ENCODE results near the gene CDC42SE2.
"Not testable (repeated sequence)": the region's sequence is repeated elsewhere in the genome, so short reads cannot be mapped to it uniquely, and the experiment has no call there.

CDC42SE2 gene

DNA sequence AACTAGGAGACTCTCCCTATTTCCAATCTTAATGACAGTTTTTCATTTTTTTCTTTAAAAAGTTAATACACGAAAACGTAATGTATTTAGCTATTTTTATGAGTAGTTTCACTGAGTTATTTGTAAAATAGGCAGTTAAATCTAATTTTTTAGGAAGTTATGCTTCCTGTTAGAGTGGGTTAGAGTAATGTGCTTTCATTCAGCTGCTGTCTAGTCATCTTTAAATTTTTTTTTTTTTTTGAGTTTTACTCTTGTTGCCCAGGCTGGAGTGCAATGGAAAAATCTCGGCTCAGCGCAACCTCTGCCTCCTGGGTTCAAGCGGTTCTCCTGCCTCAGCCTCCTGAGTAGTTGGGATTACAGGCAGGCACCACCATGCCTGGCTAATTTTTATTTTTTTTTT lies 34.0 kb downstream of the CDC42SE2 start:
- Histone ChIP-seq H3K4me3 (ENCODE audit: low read depth, low read length) (no peak overlapping the region), H3K27me3 (ENCODE audit: control insufficient read depth, insufficient read depth, low read length) (no peaks in the 10 kb centered on the region), H3K9me3 (ENCODE audit: control insufficient read depth, insufficient read depth, low read depth, low read length) (no peaks in the 10 kb centered on the region; the same call in 1 of the 2 replicates), H3K27ac (ENCODE audit: low read depth, low read length) (no peak overlapping the region), H3K4me1 (ENCODE audit: control insufficient read depth, insufficient read depth, low read length) (no peaks in the 10 kb centered on the region), H3K36me3 (ENCODE audit: control insufficient read depth, insufficient read depth, low read length) (no peaks in the 10 kb centered on the region), H3K9ac (ENCODE audit: low read length) (no peak overlapping the region)

DNA sequence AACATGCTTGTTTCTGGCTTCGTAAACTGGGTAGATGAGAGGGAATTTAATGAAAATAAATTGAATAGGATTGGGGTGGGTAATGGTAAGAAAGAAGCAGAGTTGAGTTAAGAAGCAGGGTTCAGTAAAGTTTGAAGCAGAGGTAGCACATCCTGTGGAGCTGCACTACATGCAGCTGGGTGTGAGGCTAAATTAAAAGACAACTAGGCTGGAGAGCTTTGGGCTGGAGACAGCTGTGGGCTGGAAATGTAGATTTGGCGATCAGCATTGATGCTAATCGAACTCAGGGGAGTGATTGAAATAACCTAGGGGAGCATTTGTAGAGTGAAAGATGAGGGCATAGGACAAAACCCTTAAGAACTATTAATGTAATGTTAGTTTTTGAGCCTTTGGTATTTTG lies 35.6 kb downstream of the CDC42SE2 start:
- Histone ChIP-seq H3K9ac (ENCODE audit: low read length) (no peak overlapping the region), H3K27ac (ENCODE audit: low read depth, low read length) (no peak overlapping the region), H3K36me3 (ENCODE audit: control insufficient read depth, insufficient read depth, low read length) (no peaks in the 10 kb centered on the region), H3K27me3 (ENCODE audit: control insufficient read depth, insufficient read depth, low read length) (no peaks in the 10 kb centered on the region), H3K4me1 (ENCODE audit: control insufficient read depth, insufficient read depth, low read length) (no peaks in the 10 kb centered on the region), H3K9me3 (ENCODE audit: control insufficient read depth, insufficient read depth, low read depth, low read length) (no peaks in the 10 kb centered on the region; the same call in 1 of the 2 replicates), H3K4me3 (ENCODE audit: low read depth, low read length) (no peak overlapping the region)

DNA sequence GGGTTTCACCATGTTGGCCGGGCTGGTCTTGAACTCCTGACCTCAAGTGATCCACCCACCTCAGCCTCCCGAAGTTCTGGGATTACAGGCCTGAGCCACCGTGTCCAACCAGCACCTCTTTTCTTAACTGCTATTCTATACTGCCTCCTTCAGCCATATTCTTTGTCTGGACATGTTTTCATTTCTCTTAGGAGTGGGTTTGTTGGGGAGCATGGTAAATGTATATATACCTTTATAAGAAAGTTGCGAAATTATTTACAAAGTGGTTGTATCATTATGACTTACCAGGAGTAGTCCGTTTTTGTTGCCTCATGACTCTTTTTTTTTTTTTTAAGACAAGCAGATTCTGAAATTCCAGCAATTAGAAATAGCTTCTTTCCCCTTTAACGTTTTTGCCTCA lies 38.7 kb downstream of the CDC42SE2 start:
- H3K9ac ChIP-seq (ENCODE audit: low read length), result no peak overlapping the region
- H3K9me3 ChIP-seq (ENCODE audit: control insufficient read depth, insufficient read depth, low read depth, low read length), result no peaks in the 10 kb centered on the region; the same call in 1 of the 2 replicates
- H3K27ac ChIP-seq (ENCODE audit: low read depth, low read length), result no peak overlapping the region
- no peaks in the 10 kb centered on the region for H3K36me3 ChIP-seq (ENCODE audit: control insufficient read depth, insufficient read depth, low read length)
- no peaks in the 10 kb centered on the region for H3K4me1 ChIP-seq (ENCODE audit: control insufficient read depth, insufficient read depth, low read length)
- H3K4me3 ChIP-seq (ENCODE audit: low read depth, low read length), result no peak overlapping the region
- no peaks in the 10 kb centered on the region for H3K27me3 ChIP-seq (ENCODE audit: control insufficient read depth, insufficient read depth, low read length)

DNA sequence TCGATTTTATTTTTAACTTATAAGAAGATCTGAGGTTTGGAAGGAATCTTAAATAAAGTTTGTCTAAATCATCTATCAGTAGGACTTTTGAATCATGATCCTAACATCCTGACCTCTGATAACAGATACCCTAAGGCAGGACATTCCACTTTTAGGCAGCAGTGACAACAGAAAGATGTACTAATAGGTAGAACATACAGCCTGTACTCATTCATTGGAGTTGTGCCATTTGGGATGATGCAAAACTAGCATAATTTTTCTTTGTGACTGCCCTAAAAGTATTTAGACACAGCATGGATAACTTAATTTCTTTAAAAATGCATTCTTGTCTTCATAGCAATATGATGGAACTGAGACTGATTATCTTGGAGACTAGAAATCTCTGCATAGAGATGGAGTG lies 39.7 kb downstream of the CDC42SE2 start:
- Histone ChIP-seq H3K27me3 (ENCODE audit: control insufficient read depth, insufficient read depth, low read length) (no peaks in the 10 kb centered on the region), H3K36me3 (ENCODE audit: control insufficient read depth, insufficient read depth, low read length) (no peaks in the 10 kb centered on the region), H3K27ac (ENCODE audit: low read depth, low read length) (no peak overlapping the region), H3K9ac (ENCODE audit: low read length) (no peak overlapping the region), H3K4me3 (ENCODE audit: low read depth, low read length) (no peak overlapping the region), H3K4me1 (ENCODE audit: control insufficient read depth, insufficient read depth, low read length) (no peaks in the 10 kb centered on the region), H3K9me3 (ENCODE audit: control insufficient read depth, insufficient read depth, low read depth, low read length) (no peaks in the 10 kb centered on the region; the same call in 1 of the 2 replicates)

DNA sequence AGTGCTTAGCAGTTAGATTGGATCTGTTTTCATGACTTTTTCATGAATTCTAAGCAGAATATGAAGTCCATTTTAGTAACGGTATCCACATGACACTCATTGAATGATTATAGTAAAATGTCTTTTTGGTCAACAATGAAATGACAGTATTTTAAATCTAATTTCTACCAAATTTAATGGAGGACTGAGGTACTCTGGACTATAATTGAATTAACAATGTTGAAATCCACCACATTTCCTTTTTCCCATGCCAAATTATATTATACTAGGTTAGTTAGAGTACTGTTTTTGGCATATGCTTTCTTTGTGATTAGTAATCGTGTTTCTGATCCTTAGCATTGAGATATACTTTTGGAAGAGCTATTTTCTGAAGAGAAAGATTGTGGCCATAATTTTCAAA lies 40.6 kb downstream of the CDC42SE2 start:
- Histone ChIP-seq H3K36me3 (ENCODE audit: control insufficient read depth, insufficient read depth, low read length) (no peaks in the 10 kb centered on the region), H3K4me3 (ENCODE audit: low read depth, low read length) (no peak overlapping the region), H3K27me3 (ENCODE audit: control insufficient read depth, insufficient read depth, low read length) (no peaks in the 10 kb centered on the region), H3K27ac (ENCODE audit: low read depth, low read length) (no peak overlapping the region), H3K4me1 (ENCODE audit: control insufficient read depth, insufficient read depth, low read length) (no peaks in the 10 kb centered on the region), H3K9ac (ENCODE audit: low read length) (no peak overlapping the region), H3K9me3 (ENCODE audit: control insufficient read depth, insufficient read depth, low read depth, low read length) (no peaks in the 10 kb centered on the region; the same call in 1 of the 2 replicates)

DNA sequence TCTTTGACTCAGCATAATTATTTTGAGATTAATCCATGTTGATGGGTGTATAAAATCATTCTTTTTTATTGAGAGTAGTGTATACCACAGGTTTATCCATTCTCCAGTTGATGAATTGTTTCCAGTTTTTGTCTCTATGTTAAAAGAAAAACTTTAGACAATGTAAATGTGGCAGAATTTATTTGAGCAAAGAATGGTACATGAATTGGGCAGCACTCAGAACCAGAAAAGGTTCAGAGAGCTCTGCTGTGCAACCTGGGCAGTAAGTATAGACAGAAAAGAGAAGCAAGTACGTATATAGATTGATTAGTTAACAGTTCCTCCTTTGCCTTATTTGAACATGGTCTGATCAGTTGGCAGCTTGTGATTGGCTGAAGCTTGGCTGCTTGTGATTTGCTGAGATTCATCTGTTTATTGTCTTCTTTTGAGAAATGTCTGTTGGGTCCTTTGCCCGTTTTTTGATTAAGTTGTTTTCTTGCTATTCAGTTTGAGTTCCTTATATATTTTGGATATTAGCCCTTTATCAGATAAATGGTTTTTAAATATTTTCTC lies 41.4 kb downstream of the CDC42SE2 start:
- H3K36me3 ChIP-seq (ENCODE audit: control insufficient read depth, insufficient read depth, low read length), result no peaks in the 10 kb centered on the region
- no peak overlapping the region for H3K4me3 ChIP-seq (ENCODE audit: low read depth, low read length)
- H3K9ac ChIP-seq (ENCODE audit: low read length), result no peak overlapping the region
- H3K27me3 ChIP-seq (ENCODE audit: control insufficient read depth, insufficient read depth, low read length), result no peaks in the 10 kb centered on the region
- H3K27ac ChIP-seq (ENCODE audit: low read depth, low read length), result no peak overlapping the region
- H3K4me1 ChIP-seq (ENCODE audit: control insufficient read depth, insufficient read depth, low read length), result no peaks in the 10 kb centered on the region
- H3K9me3 ChIP-seq (ENCODE audit: control insufficient read depth, insufficient read depth, low read depth, low read length), result no peaks in the 10 kb centered on the region; the same call in 1 of the 2 replicates

DNA sequence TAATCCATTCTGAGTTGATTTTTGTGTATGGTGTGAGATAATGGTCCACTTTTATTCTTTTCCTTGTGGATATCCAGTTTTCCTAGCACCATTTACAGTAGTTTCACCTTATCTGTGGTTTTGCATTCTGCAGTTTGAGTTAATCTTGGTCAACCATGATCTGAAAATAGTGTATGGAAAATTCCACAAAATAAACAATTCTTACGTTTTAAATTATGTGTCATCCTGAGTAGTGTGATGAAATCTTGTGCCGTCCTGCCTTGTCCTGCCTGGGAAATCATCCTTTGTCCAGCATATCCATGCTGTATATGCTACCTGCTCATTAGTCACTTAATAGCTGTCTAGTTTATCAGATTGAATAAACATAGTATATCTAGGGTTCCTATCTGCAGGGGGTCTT lies 42.1 kb downstream of the CDC42SE2 start:
- Histone ChIP-seq H3K27ac (ENCODE audit: low read depth, low read length) (no peak overlapping the region), H3K4me1 (ENCODE audit: control insufficient read depth, insufficient read depth, low read length) (no peaks in the 10 kb centered on the region), H3K9me3 (ENCODE audit: control insufficient read depth, insufficient read depth, low read depth, low read length) (no peaks in the 10 kb centered on the region; the same call in 1 of the 2 replicates)

DNA sequence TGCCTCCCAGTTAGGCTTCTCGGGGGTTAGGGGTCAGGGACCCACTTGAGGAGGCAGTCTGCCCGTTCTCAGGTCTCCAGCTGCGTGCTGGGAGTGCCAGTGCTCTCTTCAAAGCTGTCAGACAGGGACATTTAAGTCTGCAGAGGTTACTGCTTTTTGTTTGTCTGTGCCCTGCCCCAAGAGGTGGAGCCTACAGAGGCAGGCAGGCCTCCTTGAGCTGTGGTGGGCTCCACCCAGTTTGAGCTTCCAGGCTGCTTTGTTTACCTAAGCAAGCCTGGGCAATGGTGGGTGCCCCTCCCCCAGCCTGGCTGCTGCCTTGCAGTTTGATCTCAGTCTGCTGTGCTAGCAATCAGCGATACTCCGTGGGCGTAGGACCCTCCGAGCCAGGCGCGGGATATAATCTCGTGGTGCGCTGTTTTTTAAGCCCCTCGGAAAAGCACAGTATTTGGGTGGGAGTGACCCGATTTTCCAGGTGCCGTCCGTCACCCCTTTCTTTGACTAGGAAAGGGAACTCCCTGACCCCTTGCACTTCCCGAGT lies 48.5 kb downstream of the CDC42SE2 start:
- Histone ChIP-seq H3K4me3 (ENCODE audit: low read depth, low read length) (peak overlapping the region; percentile 64), H3K9ac (ENCODE audit: low read length) (peak overlapping the region; percentile 77), H3K4me1 (ENCODE audit: control insufficient read depth, insufficient read depth, low read length) (peaks cover 10% of the 10 kb centered on the region)
- H3K9me3 ChIP-seq (ENCODE audit: control insufficient read depth, insufficient read depth, low read depth, low read length); H3K27ac ChIP-seq (ENCODE audit: low read depth, low read length); H3K36me3 ChIP-seq (ENCODE audit: control insufficient read depth, insufficient read depth, low read length); H3K27me3 ChIP-seq (ENCODE audit: control insufficient read depth, insufficient read depth, low read length): not testable (repeated sequence)

More for the DNA sequence above, 42.1 kb downstream of the CDC42SE2 start:
- no peak overlapping the region for H3K9ac ChIP-seq (ENCODE audit: low read length)
- H3K4me3 ChIP-seq (ENCODE audit: low read depth, low read length), result no peak overlapping the region
- H3K36me3 ChIP-seq (ENCODE audit: control insufficient read depth, insufficient read depth, low read length), result no peaks in the 10 kb centered on the region
- no peaks in the 10 kb centered on the region for H3K27me3 ChIP-seq (ENCODE audit: control insufficient read depth, insufficient read depth, low read length)

DNA sequence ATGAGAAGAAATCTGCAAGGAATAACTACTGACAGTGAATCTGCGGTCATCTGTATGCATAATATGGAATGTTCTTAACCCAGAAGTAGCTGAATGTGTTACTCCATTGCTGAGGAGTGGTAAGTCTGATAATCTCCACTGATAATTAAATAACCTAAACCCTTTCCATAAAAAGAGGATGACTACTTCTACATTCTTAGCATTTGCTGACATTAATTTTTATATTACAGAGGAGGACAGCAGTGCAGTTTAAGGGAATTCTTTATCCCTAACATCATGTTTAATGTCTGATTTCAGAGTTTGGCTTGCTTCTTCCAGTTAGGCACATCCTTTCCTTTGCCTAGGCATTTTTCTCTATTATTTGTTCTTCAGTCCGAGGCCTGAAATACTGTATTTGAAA lies 52.2 kb downstream of the CDC42SE2 start:
- peaks cover 11% of the 10 kb centered on the region; the same call in 1 of the 2 replicates for H3K9me3 ChIP-seq (ENCODE audit: control insufficient read depth, insufficient read depth, low read depth, low read length)
- H3K27ac ChIP-seq (ENCODE audit: low read depth, low read length), result no peak overlapping the region
- no peaks in the 10 kb centered on the region for H3K36me3 ChIP-seq (ENCODE audit: control insufficient read depth, insufficient read depth, low read length)
- no peak overlapping the region for H3K4me3 ChIP-seq (ENCODE audit: low read depth, low read length)
- no peak overlapping the region for H3K9ac ChIP-seq (ENCODE audit: low read length)
- H3K27me3 ChIP-seq (ENCODE audit: control insufficient read depth, insufficient read depth, low read length), result no peaks in the 10 kb centered on the region
- H3K4me1 ChIP-seq (ENCODE audit: control insufficient read depth, insufficient read depth, low read length), result peaks cover 10% of the 10 kb centered on the region

DNA sequence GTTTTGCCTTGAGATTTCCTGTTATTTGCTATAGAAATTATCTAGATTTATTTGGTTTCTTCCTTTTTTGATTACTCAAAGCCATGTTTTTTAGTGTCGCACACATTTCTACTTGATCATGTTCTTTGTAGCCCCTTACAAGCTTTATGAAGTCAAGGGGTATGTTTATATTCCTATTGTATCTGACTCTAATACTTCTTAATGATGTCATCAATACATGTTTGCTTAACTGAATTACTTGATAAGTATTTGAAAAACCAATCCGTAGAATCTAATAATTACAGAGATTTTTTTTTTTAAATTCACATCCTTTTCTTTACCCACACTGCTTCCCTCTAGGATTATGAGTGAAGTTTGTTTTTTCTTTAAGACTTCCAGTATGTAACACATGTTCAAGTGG lies 53.0 kb downstream of the CDC42SE2 start:
- H3K9ac ChIP-seq (ENCODE audit: low read length), result no peak overlapping the region
- H3K27ac ChIP-seq (ENCODE audit: low read depth, low read length), result no peak overlapping the region
- H3K36me3 ChIP-seq (ENCODE audit: control insufficient read depth, insufficient read depth, low read length), result no peaks in the 10 kb centered on the region

DNA sequence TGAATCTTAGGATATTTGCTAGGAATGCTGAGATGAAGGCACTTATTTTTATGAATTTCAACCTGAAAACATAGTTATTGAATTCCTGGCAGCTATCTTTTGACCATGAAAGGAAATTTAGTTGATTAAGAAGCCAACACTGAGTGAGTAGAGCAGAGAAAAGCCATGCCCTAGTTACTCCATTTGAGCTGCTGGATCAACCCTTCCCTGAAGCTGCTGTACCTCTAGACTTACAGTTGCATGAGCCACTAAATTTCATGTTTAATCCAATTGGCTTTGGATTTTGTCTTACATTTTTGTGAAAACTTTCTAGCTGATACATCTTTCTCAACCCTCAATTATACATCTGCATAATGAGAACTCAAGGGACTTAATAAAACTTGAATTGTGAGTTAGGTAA lies 54.6 kb downstream of the CDC42SE2 start:
- Histone ChIP-seq H3K27me3 (ENCODE audit: control insufficient read depth, insufficient read depth, low read length) (no peaks in the 10 kb centered on the region), H3K9ac (ENCODE audit: low read length) (no peak overlapping the region), H3K9me3 (ENCODE audit: control insufficient read depth, insufficient read depth, low read depth, low read length) (peaks cover 12% of the 10 kb centered on the region; the same call in 1 of the 2 replicates), H3K36me3 (ENCODE audit: control insufficient read depth, insufficient read depth, low read length) (no peaks in the 10 kb centered on the region), H3K27ac (ENCODE audit: low read depth, low read length) (no peak overlapping the region), H3K4me3 (ENCODE audit: low read depth, low read length) (no peak overlapping the region), H3K4me1 (ENCODE audit: control insufficient read depth, insufficient read depth, low read length) (peaks cover 14% of the 10 kb centered on the region)

More for the DNA sequence above, 53.0 kb downstream of the CDC42SE2 start:
- H3K27me3 ChIP-seq (ENCODE audit: control insufficient read depth, insufficient read depth, low read length), result no peaks in the 10 kb centered on the region
- H3K4me3 ChIP-seq (ENCODE audit: low read depth, low read length), result no peak overlapping the region
- H3K9me3 ChIP-seq (ENCODE audit: control insufficient read depth, insufficient read depth, low read depth, low read length), result peaks cover 12% of the 10 kb centered on the region; the same call in 1 of the 2 replicates
- peaks cover 10% of the 10 kb centered on the region for H3K4me1 ChIP-seq (ENCODE audit: control insufficient read depth, insufficient read depth, low read length)
